ENCODE results near the gene RAPGEF6.

Gene RAPGEF6

DNA sequence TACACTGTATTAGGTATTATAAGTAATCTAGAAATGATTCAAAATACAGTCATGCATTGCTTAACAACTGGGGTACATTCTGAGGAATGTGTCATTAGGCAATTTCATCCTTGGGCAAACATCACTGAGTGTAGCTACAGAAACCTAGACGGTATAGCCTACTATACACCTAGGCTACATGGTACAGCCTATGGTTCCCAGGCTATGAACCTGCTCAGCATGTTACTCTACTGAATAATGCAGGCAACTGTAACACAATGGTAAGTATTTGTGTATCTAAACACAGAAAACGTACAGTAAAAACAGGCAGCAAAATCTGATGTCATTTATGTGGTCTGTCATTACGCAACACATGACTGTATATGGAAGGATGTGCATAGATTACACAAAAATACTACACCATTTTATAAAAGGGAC, 96.8 kb downstream of the RAPGEF6 start:
- 0 out of 2 replicates have a peak, but pooled peaks cover 3% of the 10 kb centered on the region for H3K4me1 ChIP-seq
- no peaks in the 10 kb centered on the region for H3K27me3 ChIP-seq (ENCODE audit: low read depth)
- in situ Hi-C loops (cut with MboI; ENCODE audit: low sequenced_read_pairs): no loop called here
- no peak overlapping the region for H3K4me3 ChIP-seq
- no peaks in the 10 kb centered on the region for H3K9me3 ChIP-seq
- no peak for DNase-seq (ENCODE audit: low spot score in 2 of 2)
- H3K36me3 ChIP-seq (replicated peaks): peaks cover 3% of the 10 kb centered on the region

DNA sequence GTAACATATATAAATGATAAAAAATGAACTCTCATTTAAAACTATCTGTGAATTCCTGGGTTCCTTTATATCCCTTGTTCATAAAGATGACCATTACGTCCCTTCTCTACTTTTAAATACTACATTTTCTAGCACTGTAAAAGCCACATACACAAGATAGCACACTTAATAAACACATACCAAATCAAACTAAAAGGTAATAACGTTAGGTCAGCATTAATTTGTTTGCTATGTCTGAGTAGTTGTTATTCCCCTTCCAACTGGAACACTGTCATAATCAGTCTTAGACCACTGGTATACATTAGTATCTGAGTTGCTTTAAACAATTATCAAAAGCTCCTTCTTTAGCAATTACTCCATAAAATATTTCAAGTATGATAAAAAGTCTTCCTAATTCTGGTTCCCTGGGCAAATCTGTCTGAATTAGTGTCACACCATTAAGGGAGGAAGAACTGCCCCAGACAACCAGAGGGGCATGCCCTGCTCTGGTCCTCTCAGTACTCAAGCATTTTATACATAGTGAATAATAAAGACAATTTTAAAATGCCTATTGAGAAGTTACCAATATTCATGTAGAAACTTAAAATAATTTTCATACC, 98.1 kb downstream of the RAPGEF6 start:
- Histone ChIP-seq H3K4me3 (no peak overlapping the region), H3K9me3 (no peaks in the 10 kb centered on the region), H3K36me3 (replicated peaks) (peaks cover 3% of the 10 kb centered on the region; the same call in 1 of the 2 replicates), H3K27me3 (ENCODE audit: low read depth) (no peaks in the 10 kb centered on the region), H3K4me1 (peaks cover 10% of the 10 kb centered on the region)
- no peak for DNase-seq (ENCODE audit: low spot score in 2 of 2)
- in situ Hi-C loops (cut with MboI; ENCODE audit: low sequenced_read_pairs): no loop called here

DNA sequence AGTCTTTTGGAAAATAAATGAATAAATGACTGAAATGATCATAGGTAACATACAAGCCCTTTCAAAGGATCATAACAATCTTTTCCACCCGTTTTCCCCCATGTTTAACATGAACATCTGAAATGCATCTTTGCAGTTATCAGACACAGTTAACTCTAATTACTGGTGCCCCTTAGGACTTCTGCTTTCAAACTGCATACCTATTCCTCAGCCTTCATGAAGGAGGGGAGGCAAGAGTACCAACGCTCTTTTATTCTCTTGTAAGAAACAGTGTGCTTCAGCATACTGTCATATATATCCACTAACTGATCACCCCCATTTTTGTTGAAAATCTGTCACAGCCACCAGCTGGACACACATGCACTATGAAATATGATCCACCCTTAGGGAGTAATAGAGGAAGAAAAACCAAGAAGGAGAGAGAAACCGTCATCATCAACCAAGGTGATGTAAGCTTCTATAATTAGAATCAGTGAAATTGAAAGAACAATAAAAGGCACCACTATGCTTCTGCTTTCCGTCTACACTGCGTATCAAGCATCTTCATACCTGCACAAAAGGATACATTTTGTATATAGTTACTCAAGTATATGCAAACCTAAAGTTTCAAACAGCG, 98.7 kb downstream of the RAPGEF6 start:
- DNase-seq (ENCODE audit: low spot score in 2 of 2): no peak
- H3K36me3 ChIP-seq (replicated peaks): no peaks in the 10 kb centered on the region; the same call in 1 of the 2 replicates
- in situ Hi-C loops (cut with MboI; ENCODE audit: low sequenced_read_pairs): no loop called here
- H3K27me3 ChIP-seq (ENCODE audit: low read depth): no peaks in the 10 kb centered on the region
- peaks cover 15% of the 10 kb centered on the region for H3K4me1 ChIP-seq
- H3K4me3 ChIP-seq: no peak overlapping the region
- H3K9me3 ChIP-seq: no peaks in the 10 kb centered on the region

DNA sequence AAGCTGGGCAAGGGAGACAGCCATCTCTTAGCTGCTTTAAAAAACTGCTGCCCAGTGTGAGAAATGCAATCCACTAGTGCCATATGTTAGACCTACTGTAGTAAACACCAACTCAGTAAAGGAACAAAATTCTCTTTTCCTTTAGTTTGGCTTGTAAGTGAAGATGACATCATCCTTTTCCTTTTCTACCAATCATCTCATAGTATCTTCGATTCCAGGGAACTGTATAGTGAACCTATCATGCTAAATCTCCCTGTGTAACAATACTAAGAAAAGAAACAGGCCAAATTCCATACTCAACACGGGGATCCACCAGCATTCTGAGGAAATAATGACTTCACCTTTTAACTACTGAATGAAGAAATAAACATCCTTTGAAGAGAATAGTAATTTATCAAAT, 100.1 kb downstream of the RAPGEF6 start:
- Histone ChIP-seq H3K4me1 (peaks cover 20% of the 10 kb centered on the region), H3K9me3 (no peaks in the 10 kb centered on the region), H3K27me3 (ENCODE audit: low read depth) (no peaks in the 10 kb centered on the region), H3K36me3 (replicated peaks) (no peaks in the 10 kb centered on the region; the same call in 1 of the 2 replicates), H3K4me3 (no peak overlapping the region)
- in situ Hi-C loops (cut with MboI; ENCODE audit: low sequenced_read_pairs): no loop called here
- DNase-seq (ENCODE audit: low spot score in 2 of 2): no peak

DNA sequence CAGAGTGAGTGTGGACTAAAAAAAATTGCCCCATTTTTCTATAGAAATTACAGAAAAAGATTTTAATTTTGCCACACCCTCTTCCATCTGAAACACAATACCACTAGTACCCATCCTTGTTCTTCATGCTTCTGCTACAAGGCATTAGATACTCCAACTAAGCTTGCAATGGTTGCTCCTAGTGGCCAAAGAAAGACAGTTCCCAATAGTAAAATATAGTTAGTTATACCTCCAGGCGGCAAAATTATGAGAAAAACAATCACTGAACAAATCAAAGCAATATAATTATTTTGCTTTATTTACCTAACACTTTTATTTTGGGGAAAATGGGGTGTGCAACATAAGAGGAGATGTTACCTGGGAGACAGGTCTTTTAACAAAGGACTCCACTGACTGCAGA, 101.2 kb downstream of the RAPGEF6 start:
- no peaks in the 10 kb centered on the region; the same call in 1 of the 2 replicates for H3K36me3 ChIP-seq (replicated peaks)
- no peak for DNase-seq (ENCODE audit: low spot score in 2 of 2)
- H3K4me3 ChIP-seq: no peak overlapping the region
- in situ Hi-C loops (cut with MboI; ENCODE audit: low sequenced_read_pairs): no loop called here
- H3K4me1 ChIP-seq: peaks cover 20% of the 10 kb centered on the region
- no peaks in the 10 kb centered on the region for H3K27me3 ChIP-seq (ENCODE audit: low read depth)
- H3K9me3 ChIP-seq: no peaks in the 10 kb centered on the region

DNA sequence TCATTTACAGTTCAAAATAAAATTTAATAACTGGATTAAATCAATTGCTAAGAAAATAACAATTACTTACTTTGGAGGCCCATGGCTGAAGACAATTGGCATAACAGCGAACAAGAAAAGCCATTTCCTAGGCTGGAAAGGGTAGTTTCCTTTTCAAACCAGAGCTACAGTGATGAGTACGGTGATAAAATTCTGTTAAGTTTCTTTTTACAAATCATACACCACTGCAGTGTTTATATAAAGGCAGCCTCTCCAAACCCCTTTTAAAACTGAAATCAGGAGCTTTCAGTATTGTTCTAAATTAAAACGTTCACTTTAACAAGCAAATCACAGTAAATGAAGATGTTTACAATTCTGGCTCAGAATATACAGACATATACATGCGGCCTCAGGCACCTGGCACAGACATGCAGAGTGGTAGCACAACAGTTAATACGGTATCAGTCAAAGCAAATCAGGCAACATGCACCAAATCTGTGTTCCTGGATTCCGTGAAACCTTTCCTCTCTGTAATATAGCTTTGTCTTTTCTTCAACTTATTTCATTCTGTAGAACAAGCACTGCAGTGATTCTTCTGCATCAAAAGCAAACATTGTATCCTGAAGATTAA, 102.9 kb downstream of the RAPGEF6 start:
- in situ Hi-C loops (cut with MboI; ENCODE audit: low sequenced_read_pairs): no loop called here
- H3K27me3 ChIP-seq (ENCODE audit: low read depth): no peaks in the 10 kb centered on the region
- peaks cover 20% of the 10 kb centered on the region for H3K4me1 ChIP-seq
- H3K9me3 ChIP-seq: no peaks in the 10 kb centered on the region
- H3K4me3 ChIP-seq: no peak overlapping the region
- DNase-seq (ENCODE audit: low spot score in 2 of 2): no peak
- H3K36me3 ChIP-seq (replicated peaks): no peaks in the 10 kb centered on the region; the same call in 1 of the 2 replicates

DNA sequence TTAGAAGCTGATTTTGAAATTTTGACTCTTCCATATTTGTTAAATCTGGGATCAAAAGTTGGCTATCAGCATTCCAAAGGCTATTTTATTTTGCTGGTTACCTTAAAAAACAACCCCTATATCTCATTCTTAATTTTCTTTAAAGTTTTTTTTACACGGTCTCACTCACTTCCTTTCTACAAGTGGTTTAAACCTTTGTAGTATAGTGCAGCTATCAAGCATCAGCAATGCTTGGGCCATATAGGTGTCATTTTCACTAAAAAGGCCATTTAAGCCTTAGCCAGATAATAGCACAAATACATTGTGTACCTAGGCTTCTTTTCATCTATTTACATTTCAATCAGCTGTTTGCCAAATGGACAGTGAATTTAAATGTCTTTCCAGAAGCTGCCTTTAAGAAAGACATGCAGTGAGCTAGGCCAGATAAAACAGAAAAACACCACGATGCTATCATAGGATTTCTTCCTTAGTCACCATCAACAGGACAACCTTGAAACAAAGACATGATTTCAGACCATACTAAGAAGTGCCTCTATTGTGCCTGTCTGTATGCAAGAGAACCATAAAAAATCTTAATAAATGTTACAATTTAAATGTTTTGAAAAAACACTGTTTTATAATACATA, 104.2 kb downstream of the RAPGEF6 start:
- Histone ChIP-seq H3K36me3 (replicated peaks) (no peaks in the 10 kb centered on the region; the same call in 1 of the 2 replicates), H3K4me1 (peaks cover 20% of the 10 kb centered on the region), H3K9me3 (no peaks in the 10 kb centered on the region), H3K4me3 (no peak overlapping the region), H3K27me3 (ENCODE audit: low read depth) (no peaks in the 10 kb centered on the region)
- DNase-seq (ENCODE audit: low spot score in 2 of 2): peak in 1 of 2 experiments; percentile 15
- in situ Hi-C loops (cut with MboI; ENCODE audit: low sequenced_read_pairs): no loop called here

DNA sequence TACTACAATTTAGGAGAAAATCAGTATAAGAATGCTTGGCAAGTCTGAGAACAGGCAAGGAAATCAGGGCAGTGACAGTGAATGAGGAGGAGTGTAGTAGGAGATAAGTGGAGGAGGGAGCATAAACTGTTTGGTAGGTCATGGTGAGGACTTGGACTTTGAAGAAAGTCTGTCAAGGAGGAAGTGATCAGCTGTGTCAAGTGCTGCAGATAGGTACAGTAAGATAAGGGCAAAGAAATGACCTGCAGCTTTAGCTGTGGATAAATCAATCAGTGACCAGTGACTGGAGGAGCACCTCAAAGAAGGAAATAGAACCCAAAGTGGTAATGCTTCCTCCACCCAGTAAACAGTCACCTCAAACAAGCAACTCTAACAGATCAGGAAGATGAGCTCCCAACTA, 106.3 kb downstream of the RAPGEF6 start:
- Histone ChIP-seq H3K4me1 (peaks cover 17% of the 10 kb centered on the region), H3K27me3 (ENCODE audit: low read depth) (no peaks in the 10 kb centered on the region), H3K36me3 (replicated peaks) (no peaks in the 10 kb centered on the region), H3K4me3 (no peak overlapping the region), H3K9me3 (no peaks in the 10 kb centered on the region)
- in situ Hi-C loops (cut with MboI; ENCODE audit: low sequenced_read_pairs): no loop called here
- DNase-seq (ENCODE audit: low spot score in 2 of 2): no peak

DNA sequence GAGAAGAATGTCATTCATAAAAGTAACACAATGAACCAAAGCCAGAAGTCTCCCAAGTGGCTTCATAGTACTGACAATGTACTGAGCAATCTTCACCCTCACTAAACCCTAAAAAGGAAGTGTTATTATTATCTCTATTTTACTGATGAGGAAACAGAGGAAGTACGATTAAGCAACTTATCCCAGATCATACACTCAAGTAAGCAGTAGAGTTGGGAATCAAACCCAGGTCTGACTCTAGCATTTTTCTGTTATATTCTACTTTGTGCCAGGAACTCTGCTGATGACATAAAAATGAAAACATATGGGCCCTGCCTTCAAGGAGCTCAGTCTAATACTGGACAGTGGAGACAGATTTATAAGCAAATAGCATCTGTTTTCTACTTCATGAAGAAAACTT, 109.2 kb downstream of the RAPGEF6 start:
- in situ Hi-C loops (cut with MboI; ENCODE audit: low sequenced_read_pairs): no loop called here
- no peaks in the 10 kb centered on the region for H3K9me3 ChIP-seq
- no peak for DNase-seq (ENCODE audit: low spot score in 2 of 2)
- no peaks in the 10 kb centered on the region; the same call in 1 of the 2 replicates for H3K36me3 ChIP-seq (replicated peaks)
- no peaks in the 10 kb centered on the region for H3K27me3 ChIP-seq (ENCODE audit: low read depth)
- H3K4me3 ChIP-seq: no peak overlapping the region
- no peaks in the 10 kb centered on the region; the same call in 1 of the 2 replicates for H3K4me1 ChIP-seq

DNA sequence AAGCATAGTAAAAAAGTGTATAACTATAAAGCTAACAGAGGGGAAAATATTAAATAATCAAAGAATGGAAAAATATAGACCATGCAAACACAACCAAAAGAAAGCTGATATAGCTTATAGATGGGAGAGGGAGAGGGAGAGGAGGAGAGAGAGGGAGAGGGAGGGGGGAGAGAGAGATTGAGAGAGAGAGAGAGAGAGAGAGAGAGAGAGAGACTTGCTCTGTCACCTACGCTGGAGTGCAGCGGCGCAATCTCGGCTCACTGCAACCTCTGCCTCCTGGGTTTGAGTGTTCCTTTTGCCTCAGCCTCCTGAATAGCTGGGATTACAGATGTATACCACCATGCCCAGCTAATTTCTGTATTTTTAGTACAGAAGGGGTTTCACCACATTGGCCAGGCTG, 110.6 kb downstream of the RAPGEF6 start:
- DNase-seq (ENCODE audit: low spot score in 2 of 2): no peak
- H3K4me3 ChIP-seq: no peak overlapping the region
- in situ Hi-C loops (cut with MboI; ENCODE audit: low sequenced_read_pairs): no loop called here
- H3K36me3 ChIP-seq (replicated peaks): peaks cover 6% of the 10 kb centered on the region
- H3K9me3 ChIP-seq: no peaks in the 10 kb centered on the region
- H3K4me1 ChIP-seq: no peaks in the 10 kb centered on the region
- no peaks in the 10 kb centered on the region for H3K27me3 ChIP-seq (ENCODE audit: low read depth)

DNA sequence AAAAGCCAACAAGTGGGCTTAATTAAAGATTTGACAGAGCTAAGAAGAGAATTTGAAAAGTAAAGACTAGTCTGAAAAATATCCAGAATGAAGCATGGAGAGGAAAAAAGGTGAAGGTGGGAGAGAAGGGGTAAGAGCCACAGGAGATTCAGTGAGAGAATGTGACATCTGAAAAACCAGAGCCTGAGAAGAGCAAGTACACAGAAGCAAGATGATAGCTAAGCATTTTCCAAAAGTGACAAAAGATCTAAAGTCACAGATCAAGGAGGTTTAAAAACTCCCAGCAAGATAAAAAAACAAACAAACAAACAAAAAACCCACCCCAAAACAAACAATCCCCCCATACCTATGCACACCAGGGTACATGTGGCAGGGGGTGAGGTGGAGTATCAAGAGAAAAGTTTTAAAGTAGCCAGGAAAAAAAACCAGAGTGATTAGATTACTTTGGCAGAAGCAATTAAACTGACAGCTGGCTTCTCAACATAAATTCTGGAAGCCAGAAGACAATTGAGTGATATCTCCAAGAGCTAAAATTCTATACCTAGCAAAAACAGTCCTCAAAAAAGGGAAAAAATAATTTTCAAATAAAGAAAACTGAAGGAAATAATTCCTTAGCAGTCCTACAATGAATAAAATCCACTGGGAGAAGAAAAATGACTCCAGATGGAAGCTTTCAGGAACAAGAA, 111.4 kb downstream of the RAPGEF6 start:
- Histone ChIP-seq H3K27me3 (ENCODE audit: low read depth) (no peaks in the 10 kb centered on the region), H3K9me3 (no peaks in the 10 kb centered on the region), H3K36me3 (replicated peaks) (peaks cover 7% of the 10 kb centered on the region), H3K4me1 (no peaks in the 10 kb centered on the region), H3K4me3 (no peak overlapping the region)
- DNase-seq (ENCODE audit: low spot score in 2 of 2): no peak
- in situ Hi-C loops (cut with MboI; ENCODE audit: low sequenced_read_pairs): no loop called here

DNA sequence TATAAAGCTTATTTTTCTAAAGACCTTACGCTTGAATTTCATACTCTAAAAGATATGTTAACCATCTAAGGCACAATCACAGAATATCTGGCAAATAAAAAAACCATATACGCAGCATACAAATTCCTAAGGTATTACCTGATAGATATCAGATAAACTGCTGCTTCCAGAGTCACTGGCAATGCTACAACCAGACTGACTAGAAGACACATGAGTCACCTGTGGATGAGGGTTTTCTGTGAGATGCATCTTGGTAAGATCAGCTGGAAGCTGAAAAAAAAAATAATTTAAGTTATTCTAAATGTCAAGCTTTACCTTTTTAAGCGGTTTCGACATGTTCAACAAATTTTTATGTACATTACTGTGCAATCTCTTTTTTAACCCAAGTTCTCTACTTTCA, 113.8 kb downstream of the RAPGEF6 start:
- Histone ChIP-seq H3K4me3 (no peak overlapping the region), H3K9me3 (no peaks in the 10 kb centered on the region), H3K27me3 (ENCODE audit: low read depth) (no peaks in the 10 kb centered on the region), H3K4me1 (no peaks in the 10 kb centered on the region), H3K36me3 (replicated peaks) (peaks cover 7% of the 10 kb centered on the region)
- in situ Hi-C loops (cut with MboI; ENCODE audit: low sequenced_read_pairs): no loop called here
- no peak for DNase-seq (ENCODE audit: low spot score in 2 of 2)

DNA sequence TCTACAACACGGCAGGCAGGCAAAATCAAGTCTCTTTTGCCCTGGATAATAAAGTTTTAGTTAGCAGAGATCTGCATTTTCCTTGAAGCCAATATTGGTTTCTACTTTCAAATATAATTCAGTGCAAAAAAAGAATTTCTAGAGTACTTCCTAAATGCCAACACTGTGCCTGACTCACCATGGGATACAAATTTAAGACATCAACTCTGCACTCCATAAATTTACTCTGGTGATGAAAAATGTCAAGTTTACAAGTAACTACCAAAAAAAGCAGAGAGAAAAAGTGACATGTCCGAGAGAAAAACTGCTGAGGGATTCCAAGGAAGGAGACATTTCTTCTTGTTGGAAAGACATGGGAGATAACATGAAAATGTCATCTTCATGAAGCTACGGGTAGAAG, 119.7 kb downstream of the RAPGEF6 start:
- in situ Hi-C loops (cut with MboI; ENCODE audit: low sequenced_read_pairs): no loop called here
- Histone ChIP-seq H3K27me3 (ENCODE audit: low read depth) (no peaks in the 10 kb centered on the region), H3K4me3 (no peak overlapping the region), H3K4me1 (no peaks in the 10 kb centered on the region), H3K36me3 (replicated peaks) (peaks cover 7% of the 10 kb centered on the region; the same call in 1 of the 2 replicates), H3K9me3 (no peaks in the 10 kb centered on the region)
- DNase-seq (ENCODE audit: low spot score in 2 of 2): no peak

All from HAP-1 (cell line).